Measurements from ENCODE around the gene TM4SF1. TPM values are rescaled to one million over a fixed set of nuclear protein-coding genes. Genes with fewer than 3 reads are reported as not detected.

The TM4SF1 gene
- total RNA-seq, 1 donor from 2014 or later, result 112 TPM

GRCh38 chr3:149325581-149325980 is 51.9 kb downstream of the TM4SF1 start:
- ATAC-seq, result no peak
- intact Hi-C loops (cut with micrococcal nuclease), result no loop called here
- DNase-seq, result no peak

- intact Hi-C loops (cut with micrococcal nuclease), result no loop called here
- no peak for DNase-seq
- ATAC-seq, result no peak
Observed at GRCh38 chr3:149324332-149324731, 53.1 kb downstream of the TM4SF1 start.

- intact Hi-C loops (cut with micrococcal nuclease), result no loop called here
- no peak for DNase-seq
Observed at GRCh38 chr3:149321640-149322039, 55.8 kb downstream of the TM4SF1 start.

GRCh38 chr3:149321136-149321535 is 56.3 kb downstream of the TM4SF1 start:
- intact Hi-C loops (cut with micrococcal nuclease), result no loop called here
- ATAC-seq, result no peak
- DNase-seq, result no peak

More at GRCh38 chr3:149321640-149322039, 55.8 kb downstream of the TM4SF1 start:
- ATAC-seq, result no peak

- intact Hi-C loops (cut with micrococcal nuclease), result no loop called here
- ATAC-seq (no peak), DNase-seq (no peak)
Observed at GRCh38 chr3:149319750-149320149, 57.7 kb downstream of the TM4SF1 start.

Other genes with a start within 250 kb of the TM4SF1 start
- 5.8 TPM for gene HPS3, start 248.0 kb downstream of the TM4SF1 start, total RNA-seq
- gene CP, start 155.8 kb downstream of the TM4SF1 start, total RNA-seq, result 2.2 TPM
- gene TM4SF18, start 44.0 kb downstream of the TM4SF1 start, total RNA-seq, result 11.6 TPM
- gene TM4SF4, start 97.0 kb upstream of the TM4SF1 start, total RNA-seq, result not detected

Measured in left ventricle myocardium superior (tissue), 1 donor.